ENCODE results near the gene EMP2. TPM values are rescaled to one million over a fixed set of nuclear protein-coding genes. Genes with fewer than 3 reads are reported as not detected.

EMP2 gene
- total RNA-seq, 2 experiments from 2014 or later: not detected

DNA sequence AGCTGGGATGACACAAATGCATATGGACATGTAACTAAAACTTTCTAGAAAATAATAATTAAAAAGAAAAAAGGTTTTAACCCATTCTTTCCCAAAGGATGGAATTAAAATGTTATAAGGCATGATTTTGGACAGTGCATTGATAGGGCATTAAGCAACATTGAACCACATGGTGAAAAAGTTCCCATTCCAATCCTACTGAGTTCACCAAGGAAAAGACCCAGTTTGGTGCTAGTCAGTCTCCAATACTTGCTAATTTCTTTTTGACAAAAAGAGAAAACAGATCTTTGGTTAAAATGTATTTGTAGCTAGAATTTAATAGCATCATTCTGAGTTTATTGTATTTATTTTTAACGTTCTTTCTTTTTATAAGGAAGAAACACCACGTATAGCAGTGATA lies 28.1 kb downstream of the EMP2 start:
- H3K27me3 ChIP-seq (ENCODE audit: control insufficient read depth in 1 of 2, insufficient read depth in 2 of 2, low read length in 2 of 2): peaks cover 4 to 8% of the 10 kb centered on the region in 2 experiments
- H3K9me3 ChIP-seq (ENCODE audit: control insufficient read depth in 1 of 2, insufficient read depth in 1 of 2, low read length in 2 of 2): peaks cover 6 to 11% of the 10 kb centered on the region in 2 experiments
- CTCF ChIA-PET: interaction anchor here (0.7 kb wide), 1 partner anchor 26 kb away, joined by 3 read pairs; no protein-coding TSS in a partner anchor
- ATAC-seq (ENCODE audit: poor library complexity): no peak
- intact Hi-C loops (cut with DNase I, micrococcal nuclease): no loop called here
- H3K4me3 Mint-ChIP-seq: peak overlapping the region; percentile 87
- H3K27me3 Mint-ChIP-seq: peaks cover 26% of the 10 kb centered on the region
- no peak overlapping the region for H3K4me3 ChIP-seq (ENCODE audit: low read length)
- POLR2A ChIA-PET: no interaction called here
- TF ChIP-seq, protein P1, sequence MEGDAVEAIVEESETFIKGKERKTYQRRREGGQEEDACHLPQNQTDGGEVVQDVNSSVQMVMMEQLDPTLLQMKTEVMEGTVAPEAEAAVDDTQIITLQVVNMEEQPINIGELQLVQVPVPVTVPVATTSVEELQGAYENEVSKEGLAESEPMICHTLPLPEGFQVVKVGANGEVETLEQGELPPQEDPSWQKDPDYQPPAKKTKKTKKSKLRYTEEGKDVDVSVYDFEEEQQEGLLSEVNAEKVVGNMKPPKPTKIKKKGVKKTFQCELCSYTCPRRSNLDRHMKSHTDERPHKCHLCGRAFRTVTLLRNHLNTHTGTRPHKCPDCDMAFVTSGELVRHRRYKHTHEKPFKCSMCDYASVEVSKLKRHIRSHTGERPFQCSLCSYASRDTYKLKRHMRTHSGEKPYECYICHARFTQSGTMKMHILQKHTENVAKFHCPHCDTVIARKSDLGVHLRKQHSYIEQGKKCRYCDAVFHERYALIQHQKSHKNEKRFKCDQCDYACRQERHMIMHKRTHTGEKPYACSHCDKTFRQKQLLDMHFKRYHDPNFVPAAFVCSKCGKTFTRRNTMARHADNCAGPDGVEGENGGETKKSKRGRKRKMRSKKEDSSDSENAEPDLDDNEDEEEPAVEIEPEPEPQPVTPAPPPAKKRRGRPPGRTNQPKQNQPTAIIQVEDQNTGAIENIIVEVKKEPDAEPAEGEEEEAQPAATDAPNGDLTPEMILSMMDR (IDR thresholded peaks at IDR 0.05): no peak
- H3K36me3 ChIP-seq (ENCODE audit: insufficient read depth, low read length): no peaks in the 10 kb centered on the region
- H3K4me1 ChIP-seq (ENCODE audit: insufficient read depth, low read length): peaks cover 6% of the 10 kb centered on the region
- H3K4me1 Mint-ChIP-seq (ENCODE audit: low read depth): peaks cover 11% of the 10 kb centered on the region
- H3K27ac ChIP-seq (ENCODE audit: low read depth in 1 of 2, low read length in 2 of 2): no peak overlapping the region
- no peaks in the 10 kb centered on the region for H3K36me3 Mint-ChIP-seq (ENCODE audit: low read depth)
- H3K9me3 Mint-ChIP-seq: peaks cover 8% of the 10 kb centered on the region
- H3K27ac Mint-ChIP-seq: no peak overlapping the region
- DNase-seq: no peak

- Histone ChIP-seq H3K27ac (ENCODE audit: low read depth in 1 of 2, low read length in 2 of 2) (no peak overlapping the region), H3K4me3 (ENCODE audit: low read length) (no peak overlapping the region), H3K9me3 (ENCODE audit: control insufficient read depth in 1 of 2, insufficient read depth in 1 of 2, low read length in 2 of 2) (peaks cover 8 to 11% of the 10 kb centered on the region in 2 experiments), H3K27me3 (ENCODE audit: control insufficient read depth in 1 of 2, insufficient read depth in 2 of 2, low read length in 2 of 2) (peaks cover 4 to 8% of the 10 kb centered on the region in 2 experiments), H3K4me1 (ENCODE audit: insufficient read depth, low read length) (peaks cover 6% of the 10 kb centered on the region), H3K36me3 (ENCODE audit: insufficient read depth, low read length) (no peaks in the 10 kb centered on the region)
- H3K27ac Mint-ChIP-seq: no peak overlapping the region
- intact Hi-C loops (cut with DNase I, micrococcal nuclease): no loop called here
- H3K4me1 Mint-ChIP-seq (ENCODE audit: low read depth): peaks cover 11% of the 10 kb centered on the region
- no peak overlapping the region for H3K4me3 Mint-ChIP-seq
- ChIA-PET POLR2A (no interaction called here), CTCF (interaction anchor here (0.7 kb wide), 1 partner anchor 26 kb away, joined by 3 read pairs; no protein-coding TSS in a partner anchor)
- ATAC-seq (ENCODE audit: poor library complexity) (no peak), DNase-seq (no peak)
- peaks cover 26% of the 10 kb centered on the region for H3K27me3 Mint-ChIP-seq
- peaks cover 8% of the 10 kb centered on the region for H3K9me3 Mint-ChIP-seq
- TF ChIP-seq, protein P1 (IDR thresholded peaks at IDR 0.05): no peak
- no peaks in the 10 kb centered on the region for H3K36me3 Mint-ChIP-seq (ENCODE audit: low read depth)
Observed at GRCh38 chr16:10551881-10552280, 28.5 kb downstream of the EMP2 start.

- no peak overlapping the region for H3K27ac Mint-ChIP-seq
- peaks cover 8% of the 10 kb centered on the region for H3K9me3 Mint-ChIP-seq
- intact Hi-C loops (cut with DNase I, micrococcal nuclease): no loop called here
- Histone ChIP-seq H3K27ac (ENCODE audit: low read depth in 1 of 2, low read length in 2 of 2) (no peak overlapping the region), H3K27me3 (ENCODE audit: control insufficient read depth in 1 of 2, insufficient read depth in 2 of 2, low read length in 2 of 2) (peaks cover 0 to 3% of the 10 kb centered on the region in 2 experiments), H3K36me3 (ENCODE audit: insufficient read depth, low read length) (no peaks in the 10 kb centered on the region), H3K4me1 (ENCODE audit: insufficient read depth, low read length) (peaks cover 5% of the 10 kb centered on the region), H3K9me3 (ENCODE audit: control insufficient read depth in 1 of 2, insufficient read depth in 1 of 2, low read length in 2 of 2) (peaks cover 10 to 11% of the 10 kb centered on the region in 2 experiments), H3K4me3 (ENCODE audit: low read length) (no peak overlapping the region)
- peaks cover 10% of the 10 kb centered on the region for H3K4me1 Mint-ChIP-seq (ENCODE audit: low read depth)
- TF ChIP-seq, protein P1 (IDR thresholded peaks at IDR 0.05): no peak
- no peak overlapping the region for H3K4me3 Mint-ChIP-seq
- peaks cover 30% of the 10 kb centered on the region for H3K27me3 Mint-ChIP-seq
- ATAC-seq (ENCODE audit: poor library complexity) (no peak), DNase-seq (no peak)
- CTCF ChIA-PET: no interaction called here
- no peaks in the 10 kb centered on the region for H3K36me3 Mint-ChIP-seq (ENCODE audit: low read depth)
- POLR2A ChIA-PET: no interaction called here
Observed at GRCh38 chr16:10548404-10548803, 32.0 kb downstream of the EMP2 start.
